ENCODE data around the gene SPAG9. TPM values are rescaled to one million over a fixed set of nuclear protein-coding genes. Genes with fewer than 3 reads are reported as not detected.

The SPAG9 gene
- total RNA-seq, 4 donors from 2014 or later: 117 to 240 (median 154) TPM

GRCh38 chr17:51159604-51160003 is 38.9 kb upstream of the SPAG9 start:
- no peaks in the 10 kb centered on the region for H3K27me3 ChIP-seq
- WGBS, 2 donors: 94 to 96% methylated on average over 3 of the region's 3 CpGs
- intact Hi-C loops (cut with DNase I): no loop called here
- H3K36me3 ChIP-seq: peaks cover 0 to 9% of the 10 kb centered on the region in 2 donors
- TF ChIP-seq POLR2A (IDR thresholded peaks at IDR 0.05): no peak
- no peak for TF ChIP-seq CTCF (IDR thresholded peaks at IDR 0.05)
- DNase-seq: no peak
- no peak overlapping the region for H3K4me3 ChIP-seq (replicated peaks in 1 of 3)
- H3K4me1 ChIP-seq: peaks cover 0 to 2% of the 10 kb centered on the region in 2 donors
- H3K27ac ChIP-seq: no peak overlapping the region
- no peaks in the 10 kb centered on the region for H3K9me3 ChIP-seq

GRCh38 chr17:51155416-51155815 is 34.7 kb upstream of the SPAG9 start:
- intact Hi-C loops (cut with DNase I): no loop called here
- Histone ChIP-seq H3K36me3 (no peaks in the 10 kb centered on the region), H3K4me3 (replicated peaks in 1 of 3) (no peak overlapping the region), H3K9me3 (no peaks in the 10 kb centered on the region), H3K4me1 (peaks cover 14 to 16% of the 10 kb centered on the region in 2 donors), H3K27me3 (no peaks in the 10 kb centered on the region), H3K27ac (no peak overlapping the region)
- 93 to 95% methylated on average over 8 of the region's 8 CpGs for WGBS, 2 donors
- DNase-seq: no peak
- TF ChIP-seq CTCF (IDR thresholded peaks at IDR 0.05): no peak
- no peak for TF ChIP-seq POLR2A (IDR thresholded peaks at IDR 0.05)

- H3K27ac ChIP-seq: peak overlapping the region in 1 of 3 donors; percentile 88
- no peaks in the 10 kb centered on the region for H3K27me3 ChIP-seq
- WGBS, 2 donors: 20 to 22% methylated on average over 6 of the region's 6 CpGs
- no peaks in the 10 kb centered on the region for H3K9me3 ChIP-seq
- no peaks in the 10 kb centered on the region for H3K36me3 ChIP-seq
- no peak for DNase-seq
- peak overlapping the region in 2 of 3 donors; percentile 36 to 40 for H3K4me3 ChIP-seq (replicated peaks in 1 of 3)
- TF ChIP-seq CTCF (IDR thresholded peaks at IDR 0.05) (no peak), POLR2A (IDR thresholded peaks at IDR 0.05) (no peak)
- peaks cover 14 to 16% of the 10 kb centered on the region in 2 donors for H3K4me1 ChIP-seq
- intact Hi-C loops (cut with DNase I): loop anchor here (5.0 kb wide), 1 partner anchor 152 kb away; no protein-coding TSS in a partner anchor
These were observed 33.5 kb upstream of the SPAG9 start for GRCh38 chr17:51154176-51154575.

- 0% methylated on average over 60 of the region's 60 CpGs for WGBS, 2 donors
- intact Hi-C loops (cut with DNase I): loop anchor here (5.0 kb wide), 1 partner anchor 151 kb away; no protein-coding TSS in a partner anchor
- DNase-seq: peak; percentile 96 to 98
- Histone ChIP-seq H3K27ac (peak within 1 kb of the TSS; percentile 88 to 95 (median 89)), H3K36me3 (no peaks in the 10 kb centered on the region), H3K27me3 (no peaks in the 10 kb centered on the region), H3K4me1 (peaks cover 14 to 16% of the 10 kb centered on the region in 2 donors), H3K4me3 (replicated peaks in 1 of 3) (peak within 1 kb of the TSS; percentile 36 to 64 (median 40)), H3K9me3 (no peaks in the 10 kb centered on the region)
- TF ChIP-seq CTCF (IDR thresholded peaks at IDR 0.05) (peak; percentile 39 to 94 (median 78)), POLR2A (IDR thresholded peaks at IDR 0.05) (peak in 1 of 2 donors; percentile 48)
These were observed 32.8 kb upstream of the SPAG9 start, which contains the start of gene NME1 for GRCh38 chr17:51153210-51154072. Gene NME1 (plus strand): TSS chr17:51153559. CDS start chr17:51155655, 2,096 bp downstream.

GRCh38 chr17:51152766-51153209 is 32.1 kb upstream of the SPAG9 start:
- H3K36me3 ChIP-seq: no peaks in the 10 kb centered on the region
- H3K27me3 ChIP-seq: no peaks in the 10 kb centered on the region
- peak; percentile 18 to 48 for DNase-seq
- intact Hi-C loops (cut with DNase I): loop anchor here (5.0 kb wide), 1 partner anchor 150 kb away; no protein-coding TSS in a partner anchor
- WGBS, 2 donors: 10 to 11% methylated on average over 8 of the region's 8 CpGs
- peak overlapping the region; percentile 88 to 95 (median 89) for H3K27ac ChIP-seq
- peak overlapping the region in 1 of 3 donors; percentile 36 for H3K4me3 ChIP-seq (replicated peaks in 1 of 3)
- H3K4me1 ChIP-seq: peaks cover 14 to 16% of the 10 kb centered on the region in 2 donors
- TF ChIP-seq POLR2A (IDR thresholded peaks at IDR 0.05) (no peak), CTCF (IDR thresholded peaks at IDR 0.05) (no peak)
- H3K9me3 ChIP-seq: no peaks in the 10 kb centered on the region
